DMS79 treated with DMSO at 0.1 percent for 48 hours (cell line): ENCODE data around the gene DLGAP1.
"Not testable (repeated sequence)": the region's sequence is repeated elsewhere in the genome, so short reads cannot be mapped to it uniquely, and the experiment has no call there.

Source experiments
- DNase-seq: peaks from one replicate; lab custom pipeline; 2025; lab: John Stamatoyannopoulos, UW

Gene DLGAP1

DNA sequence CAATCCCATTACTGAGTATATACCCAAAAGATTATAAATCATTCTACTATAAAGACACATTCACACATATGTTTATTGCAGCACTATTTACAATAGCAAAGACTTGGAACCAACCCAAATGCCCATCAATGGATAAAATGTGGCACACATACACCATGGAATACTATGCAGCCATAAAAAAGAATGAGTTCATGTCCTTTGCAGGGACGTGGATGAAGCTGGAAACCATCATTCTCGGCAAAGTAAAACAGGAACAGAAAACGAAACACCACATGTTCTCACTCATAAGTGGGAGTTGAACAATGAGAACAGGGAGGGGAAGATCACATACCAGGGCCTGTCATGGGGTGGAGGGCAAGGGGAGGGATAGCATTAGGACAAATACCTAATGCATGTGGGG is 167.8 kb downstream of the DLGAP1 start:
- DNase-seq, result not testable (repeated sequence)

DNA sequence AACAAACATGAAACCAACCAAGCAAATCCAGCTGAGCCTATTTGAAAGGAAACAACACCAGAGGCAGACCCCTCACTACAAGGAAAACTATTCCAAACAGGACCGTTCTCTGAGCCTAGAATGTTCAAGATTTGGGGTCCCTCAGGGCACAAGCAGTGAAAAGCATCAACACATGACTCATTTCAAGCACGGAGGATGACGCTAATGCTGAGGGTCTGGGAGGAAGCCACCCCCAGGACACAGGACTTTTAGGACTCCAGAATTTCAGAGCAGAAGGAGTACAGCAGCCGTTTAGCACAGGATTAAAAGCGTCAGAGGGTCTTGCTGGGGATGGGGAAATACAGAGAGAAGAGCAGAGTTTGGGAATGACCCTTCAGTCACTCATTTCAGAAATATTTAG is 168.9 kb downstream of the DLGAP1 start:
- no peak for DNase-seq

DNA sequence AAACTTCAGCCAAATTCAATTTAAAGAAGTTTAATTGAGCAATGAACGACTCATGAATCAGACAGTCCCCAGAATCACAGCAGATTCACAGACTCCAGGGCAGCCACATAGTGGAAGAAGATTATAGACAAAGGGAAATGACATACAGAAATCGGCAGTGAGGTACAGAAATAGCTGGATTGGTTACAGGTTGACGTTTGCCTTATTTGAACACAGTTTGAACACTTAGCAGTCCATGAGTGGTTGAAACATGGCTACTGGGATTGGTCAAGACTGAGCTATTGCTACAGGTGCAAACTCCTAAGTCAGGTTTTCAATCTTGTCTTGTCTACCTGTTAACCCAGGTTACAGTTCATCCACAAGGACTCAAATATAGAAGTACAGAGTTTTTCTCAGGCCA is 169.6 kb downstream of the DLGAP1 start:
- DNase-seq, result no peak

DNA sequence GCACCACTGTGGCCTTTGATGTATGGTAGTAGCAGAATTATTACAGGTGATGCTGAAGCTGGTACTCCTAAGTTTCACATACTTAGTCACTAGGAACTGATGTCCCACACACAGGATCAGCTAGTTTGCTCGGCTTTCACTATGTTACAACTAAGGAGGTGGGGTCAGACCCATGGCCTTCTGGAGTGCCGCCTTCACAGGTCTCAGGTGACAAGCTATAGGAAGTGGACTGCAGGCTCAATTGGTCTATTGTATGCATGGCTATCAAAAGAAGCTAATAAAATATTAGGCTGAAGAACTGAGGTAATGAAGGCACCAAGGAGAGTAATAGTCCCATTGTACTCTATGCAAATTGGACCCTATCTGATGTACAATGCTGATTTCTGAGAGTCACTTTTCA is 170.6 kb downstream of the DLGAP1 start:
- no peak for DNase-seq

DNA sequence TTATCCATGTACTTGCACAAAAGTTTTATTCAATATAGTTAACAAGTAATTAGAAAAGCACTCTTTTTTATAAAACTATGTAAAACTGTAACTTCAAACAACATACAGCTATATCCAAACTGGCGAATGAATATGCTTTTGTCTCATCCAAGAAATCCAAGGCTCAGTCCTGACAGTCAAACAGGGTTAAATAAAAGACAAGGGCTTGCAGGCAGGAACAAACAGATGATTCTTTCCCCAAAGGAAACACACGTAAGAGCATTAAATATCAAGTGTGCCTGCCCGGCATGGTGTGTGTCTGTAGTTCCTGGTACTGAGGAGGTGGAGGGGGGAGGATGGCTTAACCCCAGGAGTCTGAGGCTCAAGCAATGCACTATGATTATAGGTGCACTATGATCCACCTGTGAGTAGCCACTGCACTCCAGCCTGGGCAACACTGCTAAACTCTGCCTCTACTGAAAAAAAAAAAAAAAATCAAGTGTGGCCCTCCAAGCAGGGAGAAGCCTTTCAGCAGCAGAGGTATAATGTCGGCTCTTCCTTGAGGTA is 171.3 kb downstream of the DLGAP1 start:
- DNase-seq, result no peak

DNA sequence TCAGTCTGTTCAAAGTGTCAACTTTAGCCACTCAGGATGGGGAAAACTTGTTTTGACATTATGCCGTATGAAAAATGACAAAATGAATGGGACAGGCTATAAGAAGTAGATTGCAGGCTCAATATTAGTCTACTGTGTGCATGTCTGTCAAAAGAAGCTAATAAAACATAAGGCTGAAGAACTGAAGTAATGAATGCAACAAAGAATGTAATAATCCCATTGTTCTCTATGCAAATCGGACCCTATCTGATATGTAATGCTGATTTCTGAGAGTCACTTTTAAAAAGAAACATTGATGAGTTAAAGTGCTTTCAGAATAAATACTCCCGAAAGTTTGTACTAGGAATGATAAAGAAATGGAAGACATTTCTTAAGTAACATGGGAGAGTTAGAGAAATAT is 172.2 kb downstream of the DLGAP1 start:
- no peak for DNase-seq

DNA sequence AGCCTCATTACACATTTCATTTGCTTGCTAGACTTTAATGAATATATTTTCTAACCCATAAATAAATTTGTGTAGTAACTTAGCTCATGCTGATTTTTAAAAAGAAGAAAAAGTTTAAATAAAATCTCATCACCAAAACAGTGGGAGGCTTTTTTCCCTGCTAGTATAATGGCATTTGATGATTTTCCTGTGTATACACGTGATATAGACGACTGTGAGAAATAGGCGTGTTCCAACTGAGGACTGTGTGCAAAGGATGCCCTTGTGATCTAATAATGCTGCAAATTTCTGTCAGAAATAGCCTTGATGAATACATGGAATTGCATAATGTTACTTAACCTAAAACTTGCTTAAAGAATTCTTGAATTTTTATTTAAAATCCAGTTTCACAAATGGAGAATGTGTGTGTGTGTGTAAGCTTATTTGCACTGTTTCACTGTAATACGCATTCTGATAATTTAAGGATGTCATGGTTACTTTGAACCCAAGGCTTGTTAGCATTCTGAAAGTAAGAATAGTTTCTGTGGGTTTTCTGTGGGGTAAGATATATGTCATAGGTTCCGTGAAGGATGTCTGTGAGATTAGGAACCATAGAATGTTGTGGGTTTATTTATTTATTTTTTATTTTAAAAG is 178.0 kb downstream of the DLGAP1 start:
- no peak for DNase-seq

DNA sequence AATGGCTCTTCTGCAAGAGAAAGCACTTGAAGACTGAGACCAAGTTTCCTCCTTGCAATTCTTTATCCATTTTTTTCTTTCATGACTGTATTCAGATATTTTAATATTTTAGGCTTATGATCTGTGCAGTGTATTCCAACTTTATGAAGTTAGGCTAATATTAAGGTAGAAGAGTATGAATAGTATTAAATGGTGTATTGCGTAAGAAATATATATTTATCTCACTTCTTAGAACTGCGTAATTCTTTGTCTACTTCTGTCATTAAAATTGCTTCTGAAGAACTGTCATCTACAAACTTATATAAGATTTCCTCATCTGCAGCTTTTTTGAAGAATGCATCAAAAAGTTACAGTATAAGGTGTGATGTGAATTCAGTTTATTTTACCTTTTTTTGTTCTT is 183.2 kb downstream of the DLGAP1 start:
- DNase-seq, result no peak

DNA sequence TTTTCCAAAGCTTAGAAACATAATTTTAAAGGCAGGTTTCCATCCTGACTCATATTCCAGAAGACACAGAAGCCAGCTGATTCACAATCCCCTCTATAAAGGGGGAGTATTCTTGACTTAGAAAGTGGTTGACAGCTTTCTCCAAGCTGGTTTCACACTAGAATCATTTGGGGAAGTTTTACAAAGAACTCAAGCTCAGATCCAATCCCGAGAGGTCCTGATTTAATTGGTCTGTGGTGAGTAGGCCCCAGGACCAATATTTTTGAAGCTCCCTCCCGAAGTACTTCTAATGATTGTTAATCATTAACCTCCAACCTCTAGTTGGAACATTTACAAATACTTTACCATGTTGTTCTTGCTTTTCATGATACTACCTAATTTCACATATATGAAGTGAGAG is 184.1 kb downstream of the DLGAP1 start:
- DNase-seq, result no peak

DNA sequence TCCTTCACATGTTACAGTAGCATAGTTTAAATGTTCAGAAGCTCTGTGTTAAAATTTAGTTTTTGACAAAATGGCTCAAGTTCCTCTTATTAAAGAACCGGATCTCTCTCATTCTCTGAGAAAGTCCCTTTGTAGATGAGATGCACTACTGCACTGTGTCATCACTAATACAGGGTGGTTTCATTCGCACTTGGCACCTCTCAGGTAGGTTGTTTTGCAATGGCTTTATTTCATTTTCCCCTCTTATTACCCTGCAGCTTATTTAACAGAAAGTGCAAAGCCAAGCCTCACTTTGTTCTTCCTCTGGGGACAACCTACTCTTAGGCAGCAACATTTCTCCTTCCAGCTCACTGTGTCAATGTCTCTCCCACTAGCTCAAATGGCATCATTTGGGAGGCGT is 185.1 kb downstream of the DLGAP1 start:
- DNase-seq, result no peak

DNA sequence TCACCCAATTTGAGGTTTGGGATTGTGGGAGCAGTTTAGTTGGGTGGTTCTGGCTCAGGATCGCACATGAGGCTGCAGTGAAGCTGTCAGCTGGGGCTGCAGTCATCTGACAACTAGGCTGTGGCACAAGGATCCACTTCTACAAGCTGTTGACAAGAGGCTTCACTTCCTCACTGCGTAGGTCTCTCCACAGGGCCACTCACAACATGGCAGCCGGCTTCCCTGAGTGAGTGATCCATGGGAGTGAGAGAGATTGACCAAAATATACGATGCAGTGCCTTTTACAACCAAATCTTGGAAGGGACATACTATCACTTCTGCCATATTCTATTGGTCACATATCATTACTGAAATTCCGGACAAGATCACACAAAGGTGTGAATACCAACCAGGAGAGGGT is 187.5 kb downstream of the DLGAP1 start:
- DNase-seq, result no peak

DNA sequence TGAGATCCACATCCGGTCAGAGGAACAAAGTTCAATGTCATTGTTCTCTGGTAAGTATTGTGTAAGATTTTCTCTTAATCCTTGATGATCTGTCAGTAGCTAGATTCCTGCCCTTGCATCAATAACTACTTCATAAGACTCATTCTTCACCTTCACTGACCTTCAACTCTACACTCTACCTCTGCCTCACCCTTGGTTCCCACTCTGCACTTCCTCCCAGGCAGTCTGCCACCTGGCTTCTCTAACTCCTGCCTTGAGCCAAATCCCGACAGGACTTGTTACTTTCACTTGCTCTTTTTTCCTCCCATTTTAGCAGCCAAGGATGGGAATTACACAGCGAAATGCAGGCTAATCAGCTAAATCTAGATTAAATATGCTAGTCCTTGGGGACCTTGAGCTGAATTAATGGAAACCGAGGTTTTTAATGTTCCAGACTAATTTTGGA is 190.7 kb downstream of the DLGAP1 start:
- DNase-seq, result no peak

DNA sequence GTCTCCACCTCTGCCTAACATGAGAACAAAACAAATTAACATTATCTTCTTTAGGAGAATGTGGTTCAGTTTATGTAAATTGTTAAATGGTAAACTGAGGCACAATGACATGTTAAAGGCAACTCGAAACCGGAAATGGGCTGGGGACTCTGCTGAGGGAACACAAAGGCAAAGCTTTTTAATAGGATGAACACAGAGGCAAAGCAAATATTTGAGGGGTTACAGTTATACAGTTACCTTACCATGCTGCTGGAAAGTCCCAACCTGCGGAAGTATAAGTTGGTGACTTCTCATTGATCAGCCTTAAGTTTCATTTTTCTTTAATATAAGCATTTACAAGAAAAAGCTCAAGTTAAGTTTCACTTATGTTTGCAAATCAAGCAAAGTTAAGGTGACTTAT is 195.0 kb downstream of the DLGAP1 start:
- DNase-seq, result no peak

DNA sequence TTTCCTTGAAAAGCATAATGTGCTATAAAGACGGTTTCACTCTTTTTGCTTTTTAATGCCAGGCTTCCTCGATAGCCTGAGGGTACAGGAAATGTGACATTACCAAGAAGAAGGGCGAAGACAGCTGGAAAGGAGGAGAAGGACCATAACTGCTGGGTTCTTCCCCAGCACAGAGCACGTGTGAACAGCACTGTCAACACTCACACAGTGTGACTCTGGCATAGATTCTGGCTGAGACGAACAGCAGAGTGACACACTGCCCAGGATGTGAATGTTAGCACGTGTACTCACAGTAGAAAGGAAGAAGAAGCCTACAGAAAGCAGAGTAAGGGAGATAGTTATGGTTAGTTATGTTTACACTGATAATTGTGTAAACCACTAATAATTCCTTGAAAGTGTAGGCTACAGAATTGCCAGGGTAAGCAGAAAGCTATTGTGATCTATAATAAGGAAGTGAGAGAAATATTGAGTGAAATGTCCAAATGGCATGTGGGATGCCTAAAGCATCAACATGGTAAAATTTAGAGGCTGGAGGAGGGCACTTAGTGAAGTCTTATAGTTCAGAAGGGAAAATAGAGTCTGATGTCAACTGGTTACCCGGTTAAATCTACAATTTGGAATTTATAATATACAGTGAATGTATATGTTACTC is 198.2 kb downstream of the DLGAP1 start:
- no peak for DNase-seq

DNA sequence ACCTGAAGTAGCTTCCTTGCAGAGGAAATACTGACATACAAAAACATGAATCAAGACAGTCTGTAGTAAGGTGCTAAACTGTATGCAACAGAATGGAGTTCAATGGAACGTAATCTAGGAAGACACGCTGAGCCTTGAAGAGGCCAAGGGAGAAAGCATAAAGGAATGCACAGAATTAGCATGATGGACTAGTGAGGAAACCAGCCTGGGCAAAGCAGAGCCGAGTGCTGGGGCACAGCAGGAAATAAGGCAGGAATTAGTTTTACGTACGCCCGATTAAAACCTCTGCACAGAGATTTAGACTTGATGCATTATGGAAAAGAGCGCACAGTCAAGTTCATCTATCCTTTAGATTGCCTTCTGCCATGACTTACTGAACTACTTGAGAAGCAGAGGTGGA is 200.3 kb downstream of the DLGAP1 start:
- no peak for DNase-seq

DNA sequence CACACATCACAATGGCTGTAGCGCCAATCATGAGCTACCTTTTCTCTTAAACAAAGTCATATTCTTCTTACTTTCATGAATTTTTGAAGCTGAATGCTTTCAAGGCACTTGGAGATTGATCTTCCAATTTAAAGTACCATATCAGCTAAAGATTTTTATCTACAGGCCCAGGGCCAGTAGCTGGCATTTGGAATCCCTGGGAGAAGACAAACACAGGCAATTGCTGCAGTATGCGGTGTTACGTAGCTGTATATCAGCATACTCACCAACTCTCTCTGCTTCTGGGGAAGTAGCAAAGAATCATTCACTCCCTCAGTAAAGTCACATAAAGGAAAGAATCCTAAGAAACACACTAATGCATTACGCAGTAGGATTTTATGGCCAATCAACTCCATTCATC is 202.3 kb downstream of the DLGAP1 start:
- DNase-seq, result no peak

DNA sequence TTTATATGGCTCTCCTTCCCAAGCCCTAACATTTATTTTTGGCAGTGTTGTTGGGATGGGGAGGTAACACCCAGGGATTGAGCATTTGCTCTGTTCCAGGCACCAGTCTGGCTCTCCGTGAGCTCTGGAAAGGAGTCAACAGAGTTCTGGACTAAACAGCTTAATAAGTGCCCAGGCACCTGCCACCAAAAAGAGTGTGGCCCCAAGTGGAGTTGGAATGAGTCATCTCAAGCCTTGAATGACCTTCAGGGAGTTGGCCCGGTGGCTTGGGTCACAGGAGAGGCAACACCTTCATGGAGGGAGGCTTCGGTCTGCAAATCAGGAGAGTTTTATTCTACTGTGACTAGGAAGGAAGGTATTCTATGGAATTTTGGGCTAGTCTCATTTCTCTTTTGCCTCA is 203.2 kb downstream of the DLGAP1 start:
- no peak for DNase-seq

DNA sequence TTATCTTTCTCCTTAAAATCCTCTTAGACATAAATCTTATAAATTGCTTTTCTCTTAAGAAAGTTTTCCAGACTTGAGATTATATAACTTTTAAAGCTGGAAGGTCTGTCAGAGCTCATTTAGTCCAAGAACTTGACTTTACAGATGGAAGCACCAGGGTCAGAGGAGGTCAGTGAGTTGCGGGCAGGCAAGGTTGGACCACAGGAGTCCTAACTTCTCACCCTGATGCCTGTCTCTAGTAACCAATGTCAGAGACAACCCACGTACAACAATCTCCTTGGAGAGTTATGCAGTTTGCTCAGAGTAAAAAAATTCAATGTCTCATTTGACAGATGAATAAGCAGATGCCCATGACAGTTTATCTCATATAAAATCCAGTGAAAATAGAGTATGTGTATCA is 203.9 kb downstream of the DLGAP1 start:
- no peak for DNase-seq

DNA sequence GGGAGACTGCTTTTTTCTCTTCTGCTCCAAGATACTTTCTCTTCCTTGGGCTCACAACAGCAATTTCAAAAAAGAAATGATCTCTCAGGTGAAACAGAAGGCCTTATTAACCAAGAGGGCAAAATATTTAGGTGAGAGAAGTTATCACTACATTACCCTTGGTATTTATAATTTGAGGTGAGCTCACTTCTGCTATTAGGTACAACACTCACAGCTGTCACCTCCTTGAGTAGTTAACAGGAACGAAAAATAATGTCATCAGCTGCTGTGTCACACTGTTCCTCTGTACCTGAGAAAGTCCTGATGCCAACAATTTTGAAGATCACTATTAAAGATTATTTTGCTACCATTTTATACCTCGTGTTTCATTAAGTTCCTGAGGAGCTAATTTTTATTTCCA is 205.0 kb downstream of the DLGAP1 start:
- no peak for DNase-seq

DNA sequence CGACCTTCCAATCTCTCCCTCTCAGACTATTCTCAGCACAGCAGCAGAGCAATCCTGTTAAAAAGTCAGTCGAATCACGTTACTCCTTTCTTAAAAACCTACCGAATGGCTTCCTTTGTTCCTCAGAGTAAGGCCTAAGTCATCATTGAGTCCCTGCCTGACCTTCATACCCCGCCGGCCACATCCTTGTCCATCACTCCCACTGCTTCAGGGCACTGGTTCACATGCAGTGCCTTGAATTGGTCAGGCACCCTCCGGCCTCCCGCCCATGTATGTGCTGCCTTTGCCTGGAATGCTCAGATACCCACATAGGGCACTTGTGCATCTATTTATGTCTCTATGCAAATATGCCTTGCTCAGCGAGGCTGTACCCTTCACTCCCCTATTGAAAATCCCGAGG is 206.4 kb downstream of the DLGAP1 start:
- no peak for DNase-seq

DNA sequence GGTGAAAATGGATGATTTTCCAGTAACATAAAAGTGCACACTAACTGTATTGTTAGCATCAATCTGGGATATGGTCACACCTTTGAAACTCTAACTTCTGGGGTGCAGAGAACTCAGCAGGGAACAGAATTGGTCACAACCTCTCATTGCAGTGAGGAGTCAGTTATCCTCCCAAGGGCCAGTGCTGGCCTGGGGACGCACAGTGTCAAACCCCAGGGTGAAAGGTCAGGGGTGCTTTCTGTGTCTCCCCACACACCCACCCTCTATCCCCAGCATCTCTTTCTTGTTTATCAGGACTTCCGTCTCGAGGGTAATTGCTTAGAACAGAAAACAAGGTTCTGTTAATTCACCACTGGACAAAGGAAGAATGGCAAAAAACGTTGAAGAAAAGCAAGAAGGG is 208.7 kb downstream of the DLGAP1 start:
- no peak for DNase-seq

DNA sequence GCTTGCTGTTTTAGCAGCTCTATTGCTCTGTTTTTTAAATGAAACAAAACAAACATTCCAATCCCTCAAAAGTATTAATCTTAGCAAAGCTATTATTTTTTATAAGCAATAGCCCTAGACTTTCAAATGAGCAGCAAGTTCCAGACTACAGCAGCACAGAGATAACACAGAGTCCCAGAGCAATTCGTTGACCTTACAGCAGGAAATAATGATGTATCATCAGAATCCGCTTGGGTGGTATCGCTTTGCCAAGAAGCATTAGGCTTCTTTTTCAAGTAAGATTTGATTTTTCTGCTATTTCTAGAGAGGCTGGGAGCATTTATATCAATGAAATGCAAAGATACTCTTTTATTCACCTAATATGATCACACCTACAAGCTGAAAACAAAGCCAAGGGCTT is 209.7 kb downstream of the DLGAP1 start:
- DNase-seq, result no peak

DNA sequence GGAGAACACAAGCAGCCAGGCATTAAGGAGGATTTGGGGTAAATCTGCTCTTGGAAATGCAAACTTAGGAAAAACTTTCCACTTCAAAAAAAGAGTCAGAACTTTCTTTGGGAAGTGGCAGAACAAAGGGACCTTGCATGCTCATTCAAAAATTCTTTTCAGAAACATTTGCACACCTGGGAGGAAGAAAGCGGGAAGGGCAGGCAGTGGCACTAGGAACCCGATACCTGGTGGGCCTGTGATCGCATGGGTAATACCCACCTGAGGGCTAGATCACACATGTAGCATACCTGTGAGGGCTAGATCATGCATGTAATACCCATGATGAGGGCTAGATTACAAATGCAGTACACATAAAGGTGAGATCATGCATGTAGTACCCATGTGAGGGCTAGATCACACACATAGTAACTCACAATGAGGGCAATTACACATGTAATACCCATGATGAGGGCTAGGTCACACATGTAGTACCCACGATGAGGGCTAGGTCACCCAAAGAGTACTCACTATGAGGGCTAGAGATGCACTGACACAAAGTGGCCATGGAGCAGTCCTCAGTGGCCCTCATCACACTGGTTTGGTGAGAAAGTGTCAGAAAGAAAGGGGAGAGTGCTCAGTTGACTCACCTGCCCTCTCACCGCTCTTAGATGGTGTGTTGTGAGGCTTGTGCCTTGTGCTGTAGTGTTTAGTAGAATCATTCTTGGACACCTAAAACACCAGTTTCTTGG is 212.5 kb downstream of the DLGAP1 start:
- no peak for DNase-seq
